GM18909 (cell line): ENCODE data around the gene TOMT.
A peak's percentile ranks its signal among the peaks of the same experiment; 100 is the strongest.

Source experiments
- ATAC-seq: cut with Tn5 transposase; IDR thresholded peaks from one replicate; pipeline ENCODE4 v1.9.1; 2021; ENCODE audit warnings: mild to moderate bottlenecking; ENCODE audit not compliant: unreplicated experiment, poor library complexity

The TOMT gene

GRCh38 chr11:72105888-72106287 lies at the start of gene TOMT:
TSS of gene TOMT (plus strand) at chr11:72105924. CDS start at chr11:72105952, 28 bp downstream.
- no peak for ATAC-seq

GRCh38 chr11:72058416-72059034 lies 47.2 kb upstream of the TOMT start:
- ATAC-seq = no peak

GRCh38 chr11:72061739-72062396 lies 43.9 kb upstream of the TOMT start:
- ATAC-seq = no peak

GRCh38 chr11:72066855-72067254 lies 38.9 kb upstream of the TOMT start:
- no peak for ATAC-seq

- no peak for ATAC-seq
Measured at GRCh38 chr11:72067266-72067665, 38.5 kb upstream of the TOMT start.

GRCh38 chr11:72067676-72068075 lies 38.0 kb upstream of the TOMT start:
- no peak for ATAC-seq

GRCh38 chr11:72069200-72069599 lies 36.5 kb upstream of the TOMT start:
- ATAC-seq = no peak

- ATAC-seq = no peak
Measured at GRCh38 chr11:72069787-72070251, 35.9 kb upstream of the TOMT start.

- ATAC-seq = no peak
Measured at GRCh38 chr11:72070491-72070890, 35.2 kb upstream of the TOMT start.

GRCh38 chr11:72072348-72072747 lies 33.4 kb upstream of the TOMT start:
- no peak for ATAC-seq

GRCh38 chr11:72075109-72075508 lies 30.6 kb upstream of the TOMT start:
- no peak for ATAC-seq

GRCh38 chr11:72075756-72076155 lies 30.0 kb upstream of the TOMT start:
- no peak for ATAC-seq

- ATAC-seq = no peak
Measured at GRCh38 chr11:72078477-72078876, 27.2 kb upstream of the TOMT start.

- ATAC-seq = no peak
Measured at GRCh38 chr11:72079819-72080325, 25.9 kb upstream of the TOMT start.

- ATAC-seq = peak; percentile 92
Measured at GRCh38 chr11:72080326-72081183, 25.2 kb upstream of the TOMT start, which contains the start of the genes LRRC51 and NUMA1. TSS of gene LRRC51 (plus strand) at chr11:72080850. CDS start at chr11:72089084, 8,234 bp downstream. TSS of gene NUMA1 (minus strand) at chr11:72080542. CDS start at chr11:72035943, 44,599 bp downstream.

GRCh38 chr11:72081184-72081644 lies 24.5 kb upstream of the TOMT start:
- no peak for ATAC-seq

GRCh38 chr11:72081821-72082453 lies 23.8 kb upstream of the TOMT start:
- no peak for ATAC-seq

GRCh38 chr11:72083414-72083813 lies 22.3 kb upstream of the TOMT start:
- no peak for ATAC-seq

- no peak for ATAC-seq
Measured at GRCh38 chr11:72084076-72084475, 21.6 kb upstream of the TOMT start.

GRCh38 chr11:72084965-72085364 lies 20.8 kb upstream of the TOMT start:
- no peak for ATAC-seq
